Mucosa of descending colon (tissue), 3 donors: ENCODE results near the gene SLC4A4. TPM values are rescaled to one million over a fixed set of nuclear protein-coding genes. Genes with fewer than 3 reads are reported as not detected.

Experiments used
- ATAC-seq: fragments of 200-7000 bp; cut with Tn5 transposase; one replicate; pipeline ENCODE4 v1.9.1; 2020; ENCODE audit warnings: mild to moderate bottlenecking, moderate library complexity
- DNase-seq, 3 donors: peaks; one replicate each; pipeline ENCODE4 v3.0.0-alpha.2; 2020
- H3K36me3 ChIP-seq: fragments of 200-600 bp; one replicate; pipeline ENCODE4 v1.8.0; 2021; ENCODE audit warnings: low read depth, mild to moderate bottlenecking
- H3K4me1 ChIP-seq: fragments of 200-600 bp; one replicate; pipeline ENCODE4 v1.8.0; 2021; ENCODE audit warnings: low read depth, mild to moderate bottlenecking
- H3K4me3 ChIP-seq: fragments of 200-600 bp; one replicate; pipeline ENCODE4 v1.8.0; 2021; ENCODE audit warnings: mild to moderate bottlenecking
- H3K9me3 ChIP-seq: fragments of 200-600 bp; one replicate; pipeline ENCODE4 v1.8.0; 2021; ENCODE audit warnings: mild to moderate bottlenecking
- intact Hi-C, 2 donors: fragments of 100-400 bp; cut with DNase I in 1 of 2; cut with micrococcal nuclease in 1 of 2; formaldehyde crosslinking; loops; one replicate each; pipeline versions ENCODE4 v1.11.0 to v1.11.1; 2022; cut with DNase I, micrococcal nuclease
- total RNA-seq, 3 donors: library from RNA; stranded (reverse); fragmentation: NEBNext Ultra II Directional in 2 of 3; extraction: Animal tissue kit (Norgen Biotek cat#: 25700) in 2 of 3; gene quantifications; one replicate each; pipeline versions ENCODE4 v1.2.1 to v1.2.4, GENCODE V29; 2021 to 2023
- TF ChIP-seq, protein P1 (sequence below): fragments of 200-600 bp; IDR thresholded peaks from one replicate; pipeline ENCODE4 v1.8.0; 2022; ENCODE audit warnings: antibody characterized with exemption, mild to moderate bottlenecking
- donor health status: DM: no; HTN: no; CAD: no; lungs with moderate emphysema.
- donor health status: DM: no; HTN: no; CAD: no.
- donor health status: DM: no; HTN: yes; CAD: no.

Gene SLC4A4
- total RNA-seq, 3 donors from 2014 or later = 102 to 248 (median 165) TPM

DNA sequence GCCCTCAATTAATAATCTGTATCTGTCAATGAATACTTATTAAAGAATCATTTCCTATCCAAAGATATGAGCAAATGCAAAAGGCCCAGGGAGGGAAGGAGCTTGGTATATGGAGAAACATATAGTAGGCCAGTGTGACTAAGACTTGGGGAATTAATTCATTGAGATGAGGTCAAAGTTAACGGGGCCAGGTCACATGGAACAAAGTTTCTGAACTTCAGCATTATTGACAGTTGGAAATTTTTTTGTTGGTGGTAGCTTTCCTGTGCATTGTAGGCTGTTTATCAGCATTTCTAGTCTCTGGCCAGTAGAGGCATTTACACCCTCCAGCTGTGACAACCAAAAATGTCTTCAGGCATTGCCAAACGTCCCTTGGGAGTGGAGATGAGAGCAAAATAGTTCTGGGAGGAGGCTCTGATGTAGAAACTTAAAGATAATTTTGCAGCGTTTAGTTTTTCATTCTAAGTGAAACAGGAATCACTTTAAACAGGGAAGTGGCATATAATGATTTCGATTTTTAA is 202.0 kb downstream of the SLC4A4 start:
- ATAC-seq (no peak), DNase-seq (no peak)
- H3K4me3 ChIP-seq = no peak overlapping the region
- TF ChIP-seq, protein P1, sequence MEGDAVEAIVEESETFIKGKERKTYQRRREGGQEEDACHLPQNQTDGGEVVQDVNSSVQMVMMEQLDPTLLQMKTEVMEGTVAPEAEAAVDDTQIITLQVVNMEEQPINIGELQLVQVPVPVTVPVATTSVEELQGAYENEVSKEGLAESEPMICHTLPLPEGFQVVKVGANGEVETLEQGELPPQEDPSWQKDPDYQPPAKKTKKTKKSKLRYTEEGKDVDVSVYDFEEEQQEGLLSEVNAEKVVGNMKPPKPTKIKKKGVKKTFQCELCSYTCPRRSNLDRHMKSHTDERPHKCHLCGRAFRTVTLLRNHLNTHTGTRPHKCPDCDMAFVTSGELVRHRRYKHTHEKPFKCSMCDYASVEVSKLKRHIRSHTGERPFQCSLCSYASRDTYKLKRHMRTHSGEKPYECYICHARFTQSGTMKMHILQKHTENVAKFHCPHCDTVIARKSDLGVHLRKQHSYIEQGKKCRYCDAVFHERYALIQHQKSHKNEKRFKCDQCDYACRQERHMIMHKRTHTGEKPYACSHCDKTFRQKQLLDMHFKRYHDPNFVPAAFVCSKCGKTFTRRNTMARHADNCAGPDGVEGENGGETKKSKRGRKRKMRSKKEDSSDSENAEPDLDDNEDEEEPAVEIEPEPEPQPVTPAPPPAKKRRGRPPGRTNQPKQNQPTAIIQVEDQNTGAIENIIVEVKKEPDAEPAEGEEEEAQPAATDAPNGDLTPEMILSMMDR = no peak
- intact Hi-C loops = no loop called here
- H3K9me3 ChIP-seq = no peaks in the 10 kb centered on the region
- H3K36me3 ChIP-seq = no peaks in the 10 kb centered on the region
- no peaks in the 10 kb centered on the region for H3K4me1 ChIP-seq

DNA sequence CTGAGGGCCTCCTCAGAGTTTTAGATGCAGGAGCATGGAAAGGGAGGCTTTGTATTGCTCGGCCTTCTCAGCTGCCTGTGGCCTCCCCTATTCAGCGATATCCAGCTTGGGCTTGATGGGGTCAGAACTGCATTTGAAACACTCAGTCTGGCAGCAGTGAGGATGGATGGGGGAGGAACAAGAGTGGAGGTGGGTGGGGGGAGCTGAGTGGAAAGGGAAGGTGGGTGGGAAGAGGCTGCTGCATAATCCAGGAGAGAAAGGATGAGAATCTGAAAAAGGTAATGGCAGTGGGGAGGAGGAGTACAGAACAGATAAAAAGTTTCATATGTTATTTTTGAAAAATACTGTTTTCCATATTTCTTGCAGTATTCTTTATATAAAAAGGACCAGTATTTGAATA is 202.7 kb downstream of the SLC4A4 start:
- no peak overlapping the region for H3K4me3 ChIP-seq
- no peaks in the 10 kb centered on the region for H3K9me3 ChIP-seq
- intact Hi-C loops = no loop called here
- TF ChIP-seq, protein P1 = no peak
- no peaks in the 10 kb centered on the region for H3K4me1 ChIP-seq
- DNase-seq = no peak
- no peak for ATAC-seq
- H3K36me3 ChIP-seq = no peaks in the 10 kb centered on the region

DNA sequence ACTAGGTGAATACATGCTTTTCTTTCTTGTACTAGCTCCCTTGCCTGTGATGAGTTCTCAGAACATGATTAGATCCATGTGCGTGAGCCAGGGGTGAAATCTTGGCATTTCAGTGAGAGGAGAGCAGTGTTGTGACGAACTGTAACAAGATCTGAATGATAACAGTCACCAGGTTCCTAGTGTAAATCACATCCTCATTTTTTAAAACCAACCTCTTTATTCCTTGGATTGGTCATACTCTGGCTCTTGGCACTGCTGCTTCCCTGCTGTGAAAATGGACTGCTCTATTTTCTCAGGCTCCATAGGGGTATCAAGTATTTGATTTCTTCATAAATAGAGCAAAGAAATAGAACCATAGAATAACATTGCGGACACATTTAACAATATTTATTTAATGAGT is 206.3 kb downstream of the SLC4A4 start:
- Histone ChIP-seq H3K9me3 (no peaks in the 10 kb centered on the region), H3K36me3 (no peaks in the 10 kb centered on the region), H3K4me1 (peaks cover 13% of the 10 kb centered on the region), H3K4me3 (no peak overlapping the region)
- no peak for DNase-seq
- intact Hi-C loops = no loop called here
- no peak for ATAC-seq
- TF ChIP-seq, protein P1 = no peak

DNA sequence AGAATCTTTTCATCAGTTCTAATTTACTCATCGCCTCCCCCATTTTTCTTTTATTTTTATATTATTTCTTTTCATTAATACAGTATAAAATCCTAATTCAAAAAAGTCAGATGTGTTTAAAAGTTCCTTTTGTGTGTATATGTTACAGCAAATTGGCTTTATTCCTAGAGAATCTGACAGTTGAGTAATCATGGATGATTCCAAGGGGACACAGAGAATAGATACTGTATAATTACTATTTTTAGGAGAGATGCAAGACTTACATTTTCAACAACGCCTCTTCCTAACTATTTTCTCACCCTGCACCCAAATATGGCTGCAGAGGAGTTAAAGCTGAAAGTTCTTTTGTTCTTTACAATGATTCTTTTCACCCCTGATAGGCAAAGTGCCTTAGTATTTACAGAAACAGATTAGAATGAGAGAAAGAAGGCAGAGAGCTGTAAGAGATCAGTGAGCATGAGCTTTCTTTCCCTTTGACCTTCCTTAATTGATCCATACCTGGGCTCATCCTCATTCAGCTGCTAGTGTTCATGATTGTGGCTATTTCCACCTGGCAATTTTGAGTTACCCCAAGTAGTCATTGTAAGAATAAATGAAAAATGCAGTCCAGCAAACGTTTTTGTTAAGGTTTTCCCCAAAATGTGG is 210.8 kb downstream of the SLC4A4 start:
- Histone ChIP-seq H3K4me1 (peaks cover 15% of the 10 kb centered on the region), H3K36me3 (no peaks in the 10 kb centered on the region), H3K4me3 (no peak overlapping the region), H3K9me3 (no peaks in the 10 kb centered on the region)
- ATAC-seq (peak; percentile 28), DNase-seq (no peak)
- intact Hi-C loops = no loop called here
- TF ChIP-seq, protein P1 = no peak

DNA sequence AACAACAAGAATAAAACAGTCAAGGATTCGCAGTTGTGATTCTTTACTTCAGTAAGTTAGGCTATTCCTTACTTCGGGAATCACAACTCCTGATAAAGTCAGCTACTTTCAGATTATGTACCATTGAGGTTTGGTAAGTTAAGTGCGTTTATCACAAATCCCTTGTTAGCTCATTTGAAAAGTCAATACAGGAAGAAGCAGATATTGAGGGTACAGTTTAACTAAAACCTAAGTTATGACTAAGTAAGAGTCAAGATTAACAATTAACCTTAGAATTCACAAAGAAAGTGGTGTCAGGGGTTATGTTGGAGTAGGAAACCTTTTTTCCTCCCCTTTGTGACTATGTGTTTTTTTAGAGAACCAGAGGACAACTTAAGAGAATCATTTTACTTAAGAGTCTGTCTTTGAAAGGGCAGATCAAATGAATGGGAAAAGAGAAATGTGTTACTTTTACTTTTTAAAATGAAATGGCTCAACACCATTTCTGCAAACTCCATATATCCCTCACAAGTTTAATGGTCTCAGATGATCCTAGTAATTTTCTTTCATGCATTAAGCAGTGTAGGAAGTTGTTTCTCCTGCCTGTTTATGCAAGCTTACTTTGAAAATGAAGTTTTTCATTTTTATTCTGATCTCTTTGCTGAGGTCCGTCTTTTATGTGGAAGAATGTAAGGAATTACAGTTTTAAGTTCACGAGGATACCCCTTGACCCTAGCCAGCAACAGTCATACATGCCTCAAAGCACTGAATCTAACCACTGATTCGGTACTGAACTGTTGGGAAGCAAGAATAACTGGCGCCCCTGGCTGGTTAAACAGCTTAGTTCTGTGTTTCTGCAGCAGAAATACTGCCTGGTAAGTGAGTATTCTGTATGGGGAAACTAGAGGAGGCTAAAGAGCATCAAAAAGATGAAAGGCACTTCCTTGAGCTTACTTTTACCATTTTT is 211.7 kb downstream of the SLC4A4 start:
- DNase-seq (peak in 1 of 3 donors; percentile 23), ATAC-seq (peak; percentile 86)
- Histone ChIP-seq H3K4me3 (no peak overlapping the region), H3K36me3 (no peaks in the 10 kb centered on the region), H3K9me3 (no peaks in the 10 kb centered on the region), H3K4me1 (peaks cover 15% of the 10 kb centered on the region)
- intact Hi-C loops = no loop called here
- TF ChIP-seq, protein P1 = no peak
